Heart left ventricle (tissue), 13 donors: Measurements from ENCODE around the gene MAPK8IP1.

ENCODE experiments used
- CTCF ChIP-seq, 12 donors: fragments of 200-600 bp; sonication (generic) in 4 of 12; IDR thresholded peaks; one replicate each; pipeline versions ENCODE4 v1.5.0 to v1.8.0; 2018 to 2022; ENCODE audit warnings: antibody characterized with exemption in 12 of 12, mild to moderate bottlenecking in 5 of 12
- POLR2A ChIP-seq, 2 donors: fragments of 450-650 bp; IDR thresholded peaks; one replicate each; pipeline ENCODE4 v1.6.1; 2017; ENCODE audit warnings: antibody characterized with exemption in 2 of 2, mild to moderate bottlenecking in 2 of 2, moderate library complexity in 2 of 2
- donor health status: ischemic (EF 13 %, LVEDD 7.1; RV severe dilation, severe dysfunction).
- donor health status: DM: no; HTN: yes; CAD: no.
- donor health status: DM: no; HTN: no; CAD: no.
- donor health status: ischemic (EF 25% LVEDD 6.9; RV normal size, moderate dysfunction).
- donor health status: ischemic (EF 25% LVEDD 5.7; RV mildly dilated, moderate dysfunction).
- donor health status: ischemic (EF 35%, LVEDD 5.7; RV mildly dilated, moderate dysfunction).
- donor health status: nonischemic (EF 11% LVEDD 7.7; RV severe dilation, severe dysfunction).
- donor health status: DM: yes; HTN: yes; CAD: no.
- donor health status: PGD.
- donor health status: ischemic (EF 29% LVEDD 5.4; RV normal size, mild dysfunction).
- donor health status: nonischemic (EF 23%, LVEDD 6.1; RV moderate dilation, normal function).

GRCh38 chr11:45844822-45845578, 40.5 kb upstream of the MAPK8IP1 start:
- TF ChIP-seq CTCF (IDR thresholded peaks at IDR 0.05) (no peak), POLR2A (IDR thresholded peaks at IDR 0.05) (no peak)
